HepG2 (cell line): ENCODE data around the gene ZBTB8OS. TPM values are rescaled to one million over a fixed set of nuclear protein-coding genes. Genes with fewer than 3 reads are reported as not detected.
A peak's percentile ranks its signal among the peaks of the same experiment; 100 is the strongest.

ENCODE experiments used
- ATRX ChIP-seq: sonication (generic); formaldehyde crosslinking; IDR thresholded peaks from 2 replicates; pipeline ENCODE4 v1.4.0; 2020; ENCODE audit warnings: missing genetic modification reagents, borderline replicate concordance
- BHLHE40 ChIP-seq: IDR thresholded peaks from 2 replicates; pipeline ENCODE4 v1.6.1; 2011; ENCODE audit warnings: low read length, improper control_type of control experiment
- ELK4 ChIP-seq: sonication (generic); formaldehyde crosslinking; IDR thresholded peaks from 2 replicates; pipeline ENCODE4 v1.9.0; 2021; ENCODE audit warnings: missing genetic modification reagents, borderline replicate concordance
- HMGA1 ChIP-seq: sonication (generic); formaldehyde crosslinking; conservative IDR thresholded peaks from 2 replicates; pipeline ENCODE4 v1.4.0; 2020; ENCODE audit warnings: missing genetic modification reagents
- HNRNPK ChIP-seq: fragments of 200-400 bp; formaldehyde crosslinking; IDR thresholded peaks from 2 replicates; pipeline ENCODE4 v1.6.1; 2018; ENCODE audit warnings: low read length, low read depth, moderate library complexity, mild to moderate bottlenecking; ENCODE audit not compliant: poor library complexity, severe bottlenecking
- NR0B2 ChIP-seq: sonication (generic); formaldehyde crosslinking; IDR thresholded peaks from 2 replicates; pipeline ENCODE4 v1.4.0; 2020; ENCODE audit warnings: mild to moderate bottlenecking, missing genetic modification reagents
- PHF20 ChIP-seq: sonication (generic); formaldehyde crosslinking; IDR thresholded peaks from 2 replicates; pipeline ENCODE4 v1.5.0; 2020; ENCODE audit warnings: mild to moderate bottlenecking, missing genetic modification reagents
- RARA ChIP-seq: IDR thresholded peaks from 2 replicates; pipeline ENCODE4 v1.6.1; 2016; ENCODE audit warnings: missing genetic modification reagents, missing compliant biosample characterization
- REXO4 ChIP-seq: sonication (generic); formaldehyde crosslinking; IDR thresholded peaks from 2 replicates; pipeline ENCODE4 v1.8.0; 2022; ENCODE audit warnings: missing genetic modification reagents, mild to moderate bottlenecking, borderline replicate concordance
- SAP130 ChIP-seq: IDR thresholded peaks from 2 replicates; pipeline ENCODE4 v1.6.1; 2016; ENCODE audit warnings: low read depth
- SPEN ChIP-seq: sonication (generic); formaldehyde crosslinking; IDR thresholded peaks from 2 replicates; pipeline ENCODE4 v1.5.1; 2020; ENCODE audit warnings: low read depth, mild to moderate bottlenecking, missing genetic modification reagents
- STAG1 ChIP-seq: sonication (generic); formaldehyde crosslinking; IDR thresholded peaks from 2 replicates; pipeline ENCODE4 v1.4.0; 2020; ENCODE audit warnings: missing genetic modification reagents
- ZBTB25 ChIP-seq: IDR thresholded peaks from 2 replicates; pipeline ENCODE4 v1.6.1; 2018; ENCODE audit warnings: missing genetic modification reagents
- ZBTB7A ChIP-seq: sonication (generic); formaldehyde crosslinking; IDR thresholded peaks from 2 replicates; pipeline ENCODE4 v1.8.0; 2022; ENCODE audit warnings: mild to moderate bottlenecking, missing genetic modification reagents
- ZFP41 ChIP-seq: sonication (generic); formaldehyde crosslinking; IDR thresholded peaks from 2 replicates; pipeline ENCODE4 v1.4.0; 2020; ENCODE audit warnings: mild to moderate bottlenecking, missing genetic modification reagents, borderline replicate concordance
- ZNF678 ChIP-seq: sonication (generic); formaldehyde crosslinking; IDR thresholded peaks from 2 replicates; pipeline ENCODE4 v1.4.0; 2020; ENCODE audit warnings: mild to moderate bottlenecking, missing genetic modification reagents
- ZNF784 ChIP-seq: sonication (generic); formaldehyde crosslinking; IDR thresholded peaks from 2 replicates; pipeline ENCODE4 v1.5.1; 2020; ENCODE audit warnings: missing genetic modification reagents, mild to moderate bottlenecking, borderline replicate concordance
- ZNF879 ChIP-seq: sonication (generic); formaldehyde crosslinking; IDR thresholded peaks from 2 replicates; pipeline ENCODE4 v1.8.1; 2023; ENCODE audit warnings: missing genetic modification reagents
- polyA plus RNA-seq, 8 experiments: library from polyadenylated mRNA; depleted of rRNA in 3 of 8; stranded (reverse) in 7 of 8; unstranded in 1 of 8; fragments of >200 nt; fragmentation: Illumina TruSeq in 4 of 8; extraction: Trizol in 4 of 8; gene quantifications; 2 replicates each; pipeline versions ENCODE4 v1.2.1 to v1.2.3, GENCODE V29; 2011 to 2016; ENCODE audit warnings: low read depth in 4 of 8, missing spikeins in 1 of 8, mixed read lengths in 1 of 8; ENCODE audit not compliant: insufficient read depth in 1 of 8
- total RNA-seq, 5 experiments: library from RNA; depleted of rRNA; stranded (reverse); fragments of >200 nt; fragmentation: Illumina TruSeq; extraction: Trizol; gene quantifications; 2 replicates each; pipeline ENCODE4 v1.2.3, GENCODE V29; 2016; ENCODE audit warnings: low read depth in 1 of 5
- TF ChIP-seq, protein P1 (sequence below): sonication (generic); formaldehyde crosslinking; IDR thresholded peaks from 2 replicates; pipeline ENCODE4 v1.4.0; 2020; ENCODE audit warnings: missing genetic modification reagents
- TF ChIP-seq, protein P2 (sequence below): sonication (generic); formaldehyde crosslinking; IDR thresholded peaks from 2 replicates; pipeline ENCODE4 v1.4.0; 2020; ENCODE audit warnings: mild to moderate bottlenecking, missing genetic modification reagents

The ZBTB8OS gene
- total and polyA plus RNA-seq, 2 of the 13 experiments (the other 11 are each of a cell fraction or from before 2014, with no cell fraction given) = 57.7 to 84.8 TPM

DNA sequence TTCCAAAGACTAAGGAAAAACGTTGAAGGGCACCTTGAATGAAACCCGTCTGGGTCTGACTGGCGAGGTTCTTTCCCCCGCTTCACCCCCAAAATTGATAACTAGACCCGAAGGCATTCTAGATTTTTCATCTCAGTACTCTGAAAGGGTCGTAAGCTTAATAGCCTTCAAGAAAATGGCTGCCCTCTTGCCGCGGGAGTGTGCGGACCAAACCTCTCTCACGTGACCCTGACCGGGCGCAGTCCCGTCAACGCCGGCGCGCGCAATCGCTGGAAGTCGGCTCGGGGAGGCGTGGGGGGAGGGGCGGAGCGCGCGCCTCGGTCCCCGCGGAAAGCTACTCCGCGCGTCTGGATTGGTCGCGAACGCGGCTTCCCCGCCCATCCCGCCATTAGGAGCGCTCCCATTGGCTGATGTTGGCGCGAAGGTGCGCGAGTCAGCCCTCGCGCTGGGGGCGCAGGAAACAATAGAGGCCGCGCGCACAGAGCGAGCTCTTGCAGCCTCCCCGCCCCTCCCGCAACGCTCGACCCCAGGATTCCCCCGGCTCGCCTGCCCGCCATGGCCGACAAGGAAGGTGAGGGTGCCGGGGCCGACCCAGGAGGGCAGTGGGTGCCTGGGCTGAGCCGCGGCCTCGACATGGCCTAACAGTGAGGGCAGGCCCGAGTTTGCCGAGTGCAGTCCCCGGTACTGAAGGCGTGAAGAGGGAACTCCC is 556 bp upstream of the ZBTB8OS start, which contains the start of gene RBBP4 (continued):
- TF ChIP-seq, protein P1, sequence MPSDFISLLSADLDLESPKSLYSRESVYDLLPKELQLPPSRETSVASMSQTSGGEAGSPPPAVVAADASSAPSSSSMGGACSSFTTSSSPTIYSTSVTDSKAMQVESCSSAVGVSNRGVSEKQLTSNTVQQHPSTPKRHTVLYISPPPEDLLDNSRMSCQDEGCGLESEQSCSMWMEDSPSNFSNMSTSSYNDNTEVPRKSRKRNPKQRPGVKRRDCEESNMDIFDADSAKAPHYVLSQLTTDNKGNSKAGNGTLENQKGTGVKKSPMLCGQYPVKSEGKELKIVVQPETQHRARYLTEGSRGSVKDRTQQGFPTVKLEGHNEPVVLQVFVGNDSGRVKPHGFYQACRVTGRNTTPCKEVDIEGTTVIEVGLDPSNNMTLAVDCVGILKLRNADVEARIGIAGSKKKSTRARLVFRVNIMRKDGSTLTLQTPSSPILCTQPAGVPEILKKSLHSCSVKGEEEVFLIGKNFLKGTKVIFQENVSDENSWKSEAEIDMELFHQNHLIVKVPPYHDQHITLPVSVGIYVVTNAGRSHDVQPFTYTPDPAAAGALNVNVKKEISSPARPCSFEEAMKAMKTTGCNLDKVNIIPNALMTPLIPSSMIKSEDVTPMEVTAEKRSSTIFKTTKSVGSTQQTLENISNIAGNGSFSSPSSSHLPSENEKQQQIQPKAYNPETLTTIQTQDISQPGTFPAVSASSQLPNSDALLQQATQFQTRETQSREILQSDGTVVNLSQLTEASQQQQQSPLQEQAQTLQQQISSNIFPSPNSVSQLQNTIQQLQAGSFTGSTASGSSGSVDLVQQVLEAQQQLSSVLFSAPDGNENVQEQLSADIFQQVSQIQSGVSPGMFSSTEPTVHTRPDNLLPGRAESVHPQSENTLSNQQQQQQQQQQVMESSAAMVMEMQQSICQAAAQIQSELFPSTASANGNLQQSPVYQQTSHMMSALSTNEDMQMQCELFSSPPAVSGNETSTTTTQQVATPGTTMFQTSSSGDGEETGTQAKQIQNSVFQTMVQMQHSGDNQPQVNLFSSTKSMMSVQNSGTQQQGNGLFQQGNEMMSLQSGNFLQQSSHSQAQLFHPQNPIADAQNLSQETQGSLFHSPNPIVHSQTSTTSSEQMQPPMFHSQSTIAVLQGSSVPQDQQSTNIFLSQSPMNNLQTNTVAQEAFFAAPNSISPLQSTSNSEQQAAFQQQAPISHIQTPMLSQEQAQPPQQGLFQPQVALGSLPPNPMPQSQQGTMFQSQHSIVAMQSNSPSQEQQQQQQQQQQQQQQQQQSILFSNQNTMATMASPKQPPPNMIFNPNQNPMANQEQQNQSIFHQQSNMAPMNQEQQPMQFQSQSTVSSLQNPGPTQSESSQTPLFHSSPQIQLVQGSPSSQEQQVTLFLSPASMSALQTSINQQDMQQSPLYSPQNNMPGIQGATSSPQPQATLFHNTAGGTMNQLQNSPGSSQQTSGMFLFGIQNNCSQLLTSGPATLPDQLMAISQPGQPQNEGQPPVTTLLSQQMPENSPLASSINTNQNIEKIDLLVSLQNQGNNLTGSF (CRISPR knock-in tag) = peak; percentile 94
- 0 out of 2 replicates have a peak, but pooled peaks have one; percentile 13 for TF ChIP-seq REXO4 (CRISPR knock-in tag)
- peak; percentile 74; the same call in 1 of the 2 replicates for TF ChIP-seq PHF20 (CRISPR knock-in tag)
- TF ChIP-seq STAG1 (CRISPR knock-in tag) = no peak; the same call in 1 of the 2 replicates
- peak; percentile 94 for TF ChIP-seq ZNF784
- peak; percentile 57; the same call in 1 of the 2 replicates for TF ChIP-seq NR0B2 (CRISPR knock-in tag)
- TF ChIP-seq HNRNPK = peak; percentile 66
- TF ChIP-seq ZFP41 = peak; percentile 36; the same call in 1 of the 2 replicates
- TF ChIP-seq BHLHE40 = peak; percentile 96
- peak; percentile 97 for TF ChIP-seq ZNF678 (CRISPR knock-in tag)
- no peak for TF ChIP-seq HMGA1
- peak; percentile 4; the same call in 1 of the 2 replicates for TF ChIP-seq ZBTB7A (CRISPR knock-in tag)
- TF ChIP-seq ZBTB25 (CRISPR knock-in tag) = peak; percentile 37; the same call in 1 of the 2 replicates
- no peak for TF ChIP-seq ATRX (CRISPR knock-in tag)
- peak; percentile 83 for TF ChIP-seq SAP130 (CRISPR knock-in tag)
- TF ChIP-seq RARA (CRISPR knock-in tag) = peak; percentile 47
- TF ChIP-seq SPEN (CRISPR knock-in tag) = peak; percentile 78
- TF ChIP-seq, protein P2, sequence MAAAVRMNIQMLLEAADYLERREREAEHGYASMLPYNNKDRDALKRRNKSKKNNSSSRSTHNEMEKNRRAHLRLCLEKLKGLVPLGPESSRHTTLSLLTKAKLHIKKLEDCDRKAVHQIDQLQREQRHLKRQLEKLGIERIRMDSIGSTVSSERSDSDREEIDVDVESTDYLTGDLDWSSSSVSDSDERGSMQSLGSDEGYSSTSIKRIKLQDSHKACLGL (CRISPR knock-in tag) = peak; percentile 89
- TF ChIP-seq ELK4 (CRISPR knock-in tag) = no peak
- TF ChIP-seq ZNF879 (CRISPR knock-in tag) = no peak
